GM10248 (cell line): Measurements from ENCODE around the gene FBXW2.

Experiments
- CTCF ChIA-PET: fragments of 300-600 bp; sonication (Branson Sonifier 250); formaldehyde crosslinking; extraction: SDS; loops from one replicate; lab custom pipeline; 2021; ENCODE audit warnings: antibody characterized with exemption; lab: Yijun Ruan, JAX
- POLR2A ChIA-PET: fragments of 350-650 bp; sonication (Branson Sonifier 250); formaldehyde crosslinking; extraction: SDS; loops from one replicate; lab custom pipeline; 2020; ENCODE audit warnings: antibody characterized with exemption; lab: Yijun Ruan, JAX
- DNase-seq: peaks from one replicate; pipeline ENCODE4 v3.0.0; 2012; ENCODE audit errors: extremely low spot score
- CTCF ChIP-seq: IDR thresholded peaks from 2 replicates; pipeline ENCODE4 v1.5.1; 2012; ENCODE audit warnings: mild to moderate bottlenecking, low read depth; ENCODE audit errors: extremely low read depth, missing control alignments, control extremely low read depth

Gene FBXW2

GRCh38 chr9:120712539-120713031, 80.6 kb downstream of the FBXW2 start:
- no peak for TF ChIP-seq CTCF
- CTCF ChIA-PET: interaction anchor here (0.7 kb wide), 1 partner anchor 11 kb away, joined by 3 read pairs; no protein-coding TSS in a partner anchor
- DNase-seq: no peak
- POLR2A ChIA-PET: no interaction called here

- POLR2A ChIA-PET: no interaction called here
- CTCF ChIA-PET: interaction anchor here (0.7 kb wide), 1 partner anchor 10 kb away, joined by 3 read pairs; no protein-coding TSS in a partner anchor
- DNase-seq: no peak
- no peak for TF ChIP-seq CTCF
Observed at GRCh38 chr9:120711841-120712538, 81.2 kb downstream of the FBXW2 start.

- no peak for DNase-seq
- CTCF ChIA-PET: no interaction called here
- no peak for TF ChIP-seq CTCF
- POLR2A ChIA-PET: no interaction called here
Observed at GRCh38 chr9:120711354-120711753, 81.9 kb downstream of the FBXW2 start.

GRCh38 chr9:120710110-120710981, 82.9 kb downstream of the FBXW2 start:
- TF ChIP-seq CTCF: no peak
- no peak for DNase-seq
- CTCF ChIA-PET: no interaction called here
- POLR2A ChIA-PET: interaction anchor here (0.6 to 0.7 kb wide), 2 partner anchors 94 to 217 kb away, joined by 5 to 9 read pairs; no protein-coding TSS in a partner anchor

- ChIA-PET POLR2A (no interaction called here), CTCF (interaction anchor here (0.9 to 1.5 kb wide), 4 partner anchors 9 to 352 kb away, joined by 3 to 4 read pairs (median 3); no protein-coding TSS in a partner anchor)
- DNase-seq: no peak
- TF ChIP-seq CTCF: no peak
Observed at GRCh38 chr9:120708526-120709224, 84.5 kb downstream of the FBXW2 start.

- no peak for TF ChIP-seq CTCF
- ChIA-PET CTCF (interaction anchor here (1.7 kb wide), 1 partner anchor 11 kb away, joined by 6 read pairs; no protein-coding TSS in a partner anchor), POLR2A (no interaction called here)
- no peak for DNase-seq
Observed at GRCh38 chr9:120707170-120707569, 86.0 kb downstream of the FBXW2 start.
